ENCODE results near the gene PLEKHH1. TPM values are rescaled to one million over a fixed set of nuclear protein-coding genes. Genes with fewer than 3 reads are reported as not detected.

PLEKHH1 gene
- total RNA-seq, 1 experiment from 2014 or later, result 35.3 TPM

DNA sequence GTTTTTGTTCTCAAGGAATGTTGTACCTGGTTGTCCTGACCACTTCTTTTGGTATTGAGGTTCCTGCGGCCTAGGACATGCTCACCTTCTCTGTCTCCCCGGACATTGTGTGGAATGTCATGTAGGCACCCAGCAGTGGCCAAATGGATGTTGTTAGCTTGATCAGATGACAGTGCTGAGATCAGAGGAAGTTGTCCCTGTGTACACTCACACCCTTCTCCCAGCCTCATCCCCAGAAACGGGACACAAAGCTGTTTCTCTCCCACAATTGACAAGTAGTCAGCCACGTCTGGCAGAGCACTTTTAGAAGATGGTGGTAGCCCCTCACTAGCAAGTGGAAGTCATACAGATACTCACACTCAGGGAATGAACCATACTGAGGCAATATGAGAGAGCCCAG is 3.0 kb downstream of the PLEKHH1 start:
- H3K56ac ChIP-seq (ENCODE audit: insufficient read length, low read depth, low read length), result no peak overlapping the region
- no peak overlapping the region for H3K9ac ChIP-seq (ENCODE audit: extremely low read depth, insufficient read length, low read length)
- no peaks in the 10 kb centered on the region for H3K27me3 ChIP-seq (ENCODE audit: insufficient read depth, low read length)
- H3K4me2 ChIP-seq (ENCODE audit: insufficient read depth, insufficient read length, low read length), result no peak overlapping the region
- no peak overlapping the region for H2BK15ac ChIP-seq (ENCODE audit: low read depth, low read length)
- Mint-ChIP-seq H3K36me3 (ENCODE audit: insufficient read depth in 1 of 3, low read depth in 3 of 3) (no peaks in the 10 kb centered on the region; a peak in 2 of 7 replicates), H3K4me1 (peaks cover 38 to 47% of the 10 kb centered on the region in 2 experiments), H3K27me3 (ENCODE audit: low read depth) (peaks cover 3% of the 10 kb centered on the region; the same call in 1 of the 2 replicates), H3K27ac (peak overlapping the region in 1 of 3 experiments; percentile 71; a peak in 2 of 7 replicates), H3K4me3 (no peak overlapping the region), H3K9me3 (no peaks in the 10 kb centered on the region)
- peaks cover 4% of the 10 kb centered on the region for H3K23me2 ChIP-seq (ENCODE audit: insufficient read length, low read depth, low read length, poor library complexity, severe bottlenecking)
- H4K8ac ChIP-seq (replicated peaks; ENCODE audit: insufficient read length, low read depth, low read length), result no peak overlapping the region
- H3K4ac ChIP-seq (ENCODE audit: low read depth, low read length), result no peak overlapping the region
- no CpG with 5 or more reads among the region's 4 CpGs for WGBS (ENCODE audit: extremely low coverage, insufficient read length, low lambda C conversion rate)
- TF ChIP-seq CTCF (conservative IDR thresholded peaks at IDR 0.05), result no peak
- H3K27ac ChIP-seq (ENCODE audit: insufficient read length, low read depth, low read length), result no peak overlapping the region
- H3K4me1 ChIP-seq (ENCODE audit: insufficient read depth, low read length), result peaks cover 6% of the 10 kb centered on the region; the same call in 1 of the 2 replicates
- no peak overlapping the region for H2BK120ac ChIP-seq (ENCODE audit: low read depth, low read length, poor library complexity, severe bottlenecking)
- no peak overlapping the region for H3K18ac ChIP-seq (ENCODE audit: insufficient read length, low read depth, low read length)
- H4K91ac ChIP-seq (ENCODE audit: insufficient read length, low read depth, low read length), result no peak overlapping the region
- H3K14ac ChIP-seq (ENCODE audit: insufficient read depth, low read length), result no peak overlapping the region
- H2AK5ac ChIP-seq (ENCODE audit: insufficient read length, low read length), result no peak overlapping the region
- no peak overlapping the region for H4K5ac ChIP-seq (ENCODE audit: insufficient read length, low read depth, low read length)
- no peaks in the 10 kb centered on the region for H3K79me1 ChIP-seq (ENCODE audit: insufficient read depth, low read depth, low read length, poor library complexity, severe bottlenecking)
- H3K23ac ChIP-seq (ENCODE audit: insufficient read length, low read depth, low read length), result no peak overlapping the region
- H2BK12ac ChIP-seq (ENCODE audit: insufficient read length, low read depth, low read length), result no peak overlapping the region
- H3K9me3 ChIP-seq (ENCODE audit: control insufficient read depth, low read depth, low read length), result no peaks in the 10 kb centered on the region
- no peak overlapping the region for H3T11ph ChIP-seq (ENCODE audit: low read length)
- 0 out of 2 replicates have a peak, but pooled peaks cover 3% of the 10 kb centered on the region for H3K79me2 ChIP-seq (ENCODE audit: insufficient read depth, low read length)
- DNase-seq, result no peak
- H2AFZ ChIP-seq (ENCODE audit: low read length), result no peak overlapping the region
- H2BK5ac ChIP-seq (ENCODE audit: insufficient read length, low read length), result no peak overlapping the region
- no peak overlapping the region for H2BK20ac ChIP-seq (ENCODE audit: low read depth, low read length, poor library complexity, severe bottlenecking)
- no peaks in the 10 kb centered on the region for H4K20me1 ChIP-seq (ENCODE audit: control insufficient read depth, insufficient read depth, insufficient read length)

All from H9 (cell line).